H1 (cell line): ENCODE results near the gene CSNK1D. TPM values are rescaled to one million over a fixed set of nuclear protein-coding genes. Genes with fewer than 3 reads are reported as not detected.

Experiments used
- CTCF ChIA-PET: fragments of 300-600 bp; sonication (Branson Sonifier 250); formaldehyde crosslinking; loops from one replicate; lab custom pipeline; 2021; ENCODE audit not compliant: partially characterized antibody; lab: Charles Lee
- POLR2A ChIA-PET: fragments of 300-600 bp; sonication (Branson Sonifier 250); formaldehyde crosslinking; loops from one replicate; lab custom pipeline; 2021; ENCODE audit warnings: inconsistent platforms; ENCODE audit not compliant: partially characterized antibody; lab: Charles Lee
- DNase-seq, 2 experiments: peaks; one replicate each; pipeline versions ENCODE4 v3.0.0 to v3.0.0-alpha.2; 2010 to 2022; ENCODE audit warnings: low spot score in 2 of 2, low read depth in 1 of 2, mixed read lengths in 1 of 2
- FAIRE-seq: peaks from 2 replicates; lab custom pipeline; 2011; peaks lifted over from hg19 to GRCh38; lab: Jason Lieb, UNC
- H2AFZ ChIP-seq: 2 replicates; pipeline ENCODE4 v1.8.1; 2012; ENCODE audit warnings: low read length, inconsistent platforms
- H2AK5ac ChIP-seq: 2 replicates; pipeline ENCODE4 v1.6.1; 2013; ENCODE audit warnings: low read depth, low read length
- H2BK120ac ChIP-seq: replicated peaks from 2 replicates; pipeline ENCODE3; 2013; ENCODE audit warnings: low read depth, low read length, inconsistent platforms
- H2BK12ac ChIP-seq: 2 replicates; pipeline ENCODE4 v1.6.1; 2013; ENCODE audit warnings: low read depth, low read length
- H2BK15ac ChIP-seq: 2 replicates; pipeline ENCODE4 v1.6.1; 2013; ENCODE audit warnings: low read length
- H2BK20ac ChIP-seq: 2 replicates; pipeline ENCODE4 v1.6.1; 2013; ENCODE audit warnings: low read length
- H2BK5ac ChIP-seq: 2 replicates; pipeline ENCODE4 v1.6.1; 2013; ENCODE audit warnings: low read depth, low read length
- H3K14ac ChIP-seq: 2 replicates; pipeline ENCODE4 v1.6.1; 2013; ENCODE audit warnings: inconsistent platforms; ENCODE audit not compliant: insufficient read length
- H3K18ac ChIP-seq: 2 replicates; pipeline ENCODE4 v1.6.1; 2013; ENCODE audit warnings: low read length; ENCODE audit errors: extremely low read depth
- H3K23ac ChIP-seq: 2 replicates; pipeline ENCODE4 v1.6.1; 2013; ENCODE audit warnings: inconsistent platforms; ENCODE audit not compliant: insufficient read length
- H3K23me2 ChIP-seq: 2 replicates; pipeline ENCODE4 v1.6.1; 2013; ENCODE audit warnings: low read depth, low read length
- H3K27ac ChIP-seq: 2 replicates; pipeline ENCODE4 v1.6.1; 2011; ENCODE audit warnings: low read depth, low read length, inconsistent platforms
- H3K27me3 ChIP-seq, 4 experiments: replicated peaks in 1 of 4; 1 replicate in 1 of 4; 2 replicates in 3 of 4; pipeline versions ENCODE4 v1.6.1 to v1.8.1; 2011 to 2013; ENCODE audit warnings: low read length in 3 of 4, mild to moderate bottlenecking in 3 of 4, inconsistent platforms in 2 of 4, mixed read lengths in 2 of 4, moderate library complexity in 1 of 4; ENCODE audit not compliant: control insufficient read depth in 3 of 4, insufficient read depth in 3 of 4; ENCODE audit errors: extremely low read depth in 1 of 4
- H3K36me3 ChIP-seq, 4 experiments: 2 replicates each; pipeline versions ENCODE4 v1.6.1 to v1.8.1; 2011 to 2013; ENCODE audit warnings: mild to moderate bottlenecking in 4 of 4, low read length in 3 of 4, moderate library complexity in 2 of 4, control low read depth in 1 of 4, inconsistent platforms in 1 of 4; ENCODE audit not compliant: insufficient read depth in 4 of 4, control insufficient read depth in 2 of 4
- H3K4ac ChIP-seq: replicated peaks from 2 replicates; pipeline ENCODE3; 2013; ENCODE audit warnings: low read length, low read depth, mixed read lengths, inconsistent platforms; ENCODE audit not compliant: insufficient read length
- H3K4me1 ChIP-seq, 4 experiments: replicated peaks in 1 of 4; 1 replicate in 1 of 4; 2 replicates in 3 of 4; pipeline versions ENCODE4 v1.6.1 to v1.8.1; 2011 to 2013; ENCODE audit warnings: low read length in 3 of 4, inconsistent platforms in 2 of 4, mixed read lengths in 1 of 4; ENCODE audit not compliant: insufficient read depth in 4 of 4, control insufficient read depth in 3 of 4
- H3K4me2 ChIP-seq, 2 experiments: 2 replicates each; pipeline versions ENCODE4 v1.6.1 to v1.8.1; 2011 to 2013; ENCODE audit warnings: low read depth in 2 of 2, low read length in 2 of 2, control low read depth in 1 of 2, inconsistent platforms in 1 of 2, mild to moderate bottlenecking in 1 of 2; ENCODE audit not compliant: insufficient read depth in 1 of 2
- H3K4me3 ChIP-seq, 4 experiments: fragments of 200-600, 300-600 bp in 1 of 4; sonication (generic), shearing (Covaris generic), sonication (Bioruptor Twin) in 1 of 4; 2 replicates each; pipeline versions ENCODE4 v1.5.1 to v1.8.1; 2011 to 2016; ENCODE audit warnings: low read length in 4 of 4, low read depth in 3 of 4, control low read depth in 2 of 4, inconsistent platforms in 2 of 4, mild to moderate bottlenecking in 2 of 4, mixed read lengths in 1 of 4, moderate library complexity in 1 of 4; ENCODE audit not compliant: insufficient read depth in 2 of 4; ENCODE audit errors: extremely low read depth in 1 of 4
- H3K56ac ChIP-seq: replicated peaks from 2 replicates; pipeline ENCODE3; 2013; ENCODE audit warnings: low read depth, mild to moderate bottlenecking, mixed read lengths, low read length, inconsistent platforms; ENCODE audit not compliant: insufficient read length
- H3K79me1 ChIP-seq: 2 replicates; pipeline ENCODE4 v1.6.1; 2013; ENCODE audit warnings: low read depth, low read length, control low read depth
- H3K79me2 ChIP-seq, 2 experiments: 2 replicates each; pipeline versions ENCODE4 v1.6.1 to v1.8.1; 2012 to 2013; ENCODE audit warnings: low read length in 2 of 2, mild to moderate bottlenecking in 2 of 2, inconsistent platforms in 1 of 2; ENCODE audit not compliant: insufficient read depth in 2 of 2, control insufficient read depth in 1 of 2
- H3K9ac ChIP-seq, 4 experiments: replicated peaks in 1 of 4; 1 replicate in 1 of 4; 2 replicates in 3 of 4; pipeline versions ENCODE4 v1.6.1 to v1.8.1; 2011 to 2013; ENCODE audit warnings: low read depth in 3 of 4, low read length in 3 of 4, control low read depth in 2 of 4, mild to moderate bottlenecking in 2 of 4, moderate library complexity in 2 of 4, inconsistent platforms in 1 of 4; ENCODE audit errors: extremely low read depth in 1 of 4
- H3K9me3 ChIP-seq, 2 experiments: 2 replicates each; pipeline versions ENCODE4 v1.6.1 to v1.8.1; 2012 to 2013; ENCODE audit warnings: mild to moderate bottlenecking in 2 of 2, moderate library complexity in 2 of 2, control low read depth in 1 of 2, inconsistent platforms in 1 of 2, low read depth in 1 of 2, low read length in 1 of 2, mixed read lengths in 1 of 2; ENCODE audit not compliant: insufficient read depth in 2 of 2
- H4K20me1 ChIP-seq, 2 experiments: replicated peaks in 1 of 2; 2 replicates each; pipeline versions ENCODE3 to v1.8.1; 2011 to 2013; ENCODE audit warnings: inconsistent platforms in 2 of 2, low read length in 2 of 2, mild to moderate bottlenecking in 1 of 2; ENCODE audit not compliant: insufficient read depth in 2 of 2, control insufficient read depth in 1 of 2
- H4K5ac ChIP-seq: 2 replicates; pipeline ENCODE4 v1.6.1; 2013; ENCODE audit warnings: low read length, low read depth, mixed read lengths, inconsistent platforms; ENCODE audit not compliant: insufficient read length
- H4K8ac ChIP-seq: 2 replicates; pipeline ENCODE4 v1.8.0; 2013; ENCODE audit warnings: mild to moderate bottlenecking, moderate library complexity, low read length, inconsistent platforms; ENCODE audit not compliant: insufficient read depth; ENCODE audit errors: extremely low read depth
- H4K91ac ChIP-seq: replicated peaks from 2 replicates; pipeline ENCODE3; 2013; ENCODE audit warnings: low read length, mixed read lengths, inconsistent platforms; ENCODE audit not compliant: insufficient read length
- ATF2 ChIP-seq: IDR thresholded peaks from 2 replicates; pipeline ENCODE4 v1.6.1; 2012; ENCODE audit warnings: low read length, inconsistent platforms
- BCL11A ChIP-seq, 2 experiments: IDR thresholded peaks; one replicate each; pipeline ENCODE4 v1.6.1; 2011; ENCODE audit warnings: low read depth in 2 of 2, low read length in 2 of 2, mild to moderate bottlenecking in 2 of 2
- CBX8 ChIP-seq: fragments of 300-800, 300-1000 bp; sonication (generic); IDR thresholded peaks from 2 replicates; pipeline ENCODE4 v1.7.1; 2016; ENCODE audit warnings: low read depth, low read length, borderline replicate concordance
- CTCF ChIP-seq, 3 experiments: IDR thresholded peaks; 1 replicate in 2 of 3; 2 replicates in 1 of 3; pipeline versions ENCODE4 v1.5.1 to v1.6.1; 2011; ENCODE audit warnings: low read length in 3 of 3, mild to moderate bottlenecking in 3 of 3, inconsistent platforms in 2 of 3, low read depth in 1 of 3, moderate library complexity in 1 of 3; ENCODE audit not compliant: insufficient read depth in 1 of 3; ENCODE audit errors: control extremely low read depth in 1 of 3
- EP300 ChIP-seq, 2 experiments: IDR thresholded peaks; 1 replicate in 1 of 2; 2 replicates in 1 of 2; pipeline ENCODE4 v1.6.1; 2011 to 2012; ENCODE audit warnings: low read depth in 2 of 2, low read length in 2 of 2, mild to moderate bottlenecking in 2 of 2, borderline replicate concordance in 1 of 2, inconsistent platforms in 1 of 2, moderate library complexity in 1 of 2
- PHF8 ChIP-seq: fragments of 200-600 bp; sonication (generic); conservative IDR thresholded peaks from 2 replicates; pipeline ENCODE4 v1.7.1; 2012; ENCODE audit warnings: low read depth, mild to moderate bottlenecking, inconsistent platforms, low read length, moderate library complexity
- SIX5 ChIP-seq: IDR thresholded peaks from 2 replicates; pipeline ENCODE4 v1.6.1; 2011; ENCODE audit warnings: mild to moderate bottlenecking, low read depth, low read length
- SP1 ChIP-seq: IDR thresholded peaks from 2 replicates; pipeline ENCODE4 v1.6.1; 2011; ENCODE audit warnings: low read depth, low read length
- TAF1 ChIP-seq: IDR thresholded peaks from 2 replicates; pipeline ENCODE4 v1.6.1; 2011; ENCODE audit warnings: mild to moderate bottlenecking, low read depth, low read length
- WGBS, 2 experiments: shearing (Covaris generic) in 1 of 2; methylation state at CpG; one replicate each; pipeline versions ENCODE4 v1.1.6 to v1.1.7; 2013 to 2015; ENCODE audit warnings: low lambda C conversion rate in 2 of 2, mixed read lengths in 2 of 2, inconsistent platforms in 1 of 2, low coverage in 1 of 2, missing lambda C conversion rate in 1 of 2; ENCODE audit not compliant: insufficient replicate concordance in 2 of 2, insufficient coverage in 1 of 2, insufficient read length in 1 of 2; ENCODE audit errors: extremely low coverage in 1 of 2, missing lambda C conversion rate in 1 of 2; 5-methylcytosine and 5-hydroxymethylcytosine counted together
- polyA plus RNA-seq, 7 experiments: library from polyadenylated mRNA; depleted of rRNA in 3 of 7; stranded (reverse) in 5 of 7; unstranded in 2 of 7; fragments of >200 nt in 5 of 7; fragments of 200-250 nt in 2 of 7; gene quantifications; 1 replicate in 5 of 7; 2 replicates in 1 of 7; 4 replicates in 1 of 7; pipeline versions ENCODE4 v1.2.1 to v1.2.3, GENCODE V29; 2011 to 2013; ENCODE audit warnings: missing spikeins in 2 of 7, mixed read lengths in 2 of 7
- total RNA-seq: library from RNA; stranded (reverse); fragmentation: NEBNext Ultra II Directional; extraction: Animal tissue kit (Norgen Biotek cat#: 25700); gene quantifications from 2 replicates; pipeline ENCODE4 v1.2.1, GENCODE V29; 2021

Gene CSNK1D
- total and polyA plus RNA-seq, 2 of the 8 experiments (the other 6 are each of a cell fraction or from before 2014, with no cell fraction given), result 73.5 to 103 TPM

- H3K36me3 ChIP-seq, result peaks cover 35 to 81% (median 63%) of the 10 kb centered on the region in 4 experiments
- no peak overlapping the region for H3K4ac ChIP-seq
- H4K20me1 ChIP-seq, result peaks cover 42 to 61% of the 10 kb centered on the region in 2 experiments
- CTCF ChIA-PET, result interaction anchor here (1.2 kb wide), 1 partner anchor 18 kb away, joined by 3 read pairs; no protein-coding TSS in a partner anchor
- no peaks in the 10 kb centered on the region for H3K23me2 ChIP-seq
- H3K23ac ChIP-seq, result no peak overlapping the region
- no peak overlapping the region for H2BK12ac ChIP-seq
- DNase-seq (no peak), FAIRE-seq (no peak)
- H2AFZ ChIP-seq, result no peak overlapping the region
- H2BK15ac ChIP-seq, result no peak overlapping the region
- H3K4me3 ChIP-seq, result no peak overlapping the region
- H3K18ac ChIP-seq, result no peak overlapping the region
- peaks cover 0 to 4% of the 10 kb centered on the region in 2 experiments; a peak in 1 of 4 replicates for H3K9me3 ChIP-seq
- no peak overlapping the region for H2BK120ac ChIP-seq
- H3K14ac ChIP-seq, result no peak overlapping the region
- POLR2A ChIA-PET, result interaction anchor here (1.1 to 1.8 kb wide), 5 partner anchors 9 to 29 kb away, joined by 3 to 9 read pairs (median 4); partner anchors contain the start of gene CSNK1D
- H3K56ac ChIP-seq, result no peak overlapping the region
- H4K8ac ChIP-seq, result no peak overlapping the region; the same call in 1 of the 2 replicates
- peaks cover 46% of the 10 kb centered on the region for H3K79me1 ChIP-seq
- peaks cover 21 to 92% of the 10 kb centered on the region in 2 experiments for H3K79me2 ChIP-seq
- H4K5ac ChIP-seq, result no peak overlapping the region
- no peak overlapping the region for H3K9ac ChIP-seq
- no peak overlapping the region for H4K91ac ChIP-seq
- peaks cover 0 to 5% (median 2%) of the 10 kb centered on the region in 4 experiments; a peak in 1 of 7 replicates for H3K4me1 ChIP-seq
- WGBS, 2 experiments, result 89% methylated on average over 9 of the region's 9 CpGs; no CpG with 5 or more reads in 1 of the 2 experiments
- no peak overlapping the region for H2AK5ac ChIP-seq
- no peaks in the 10 kb centered on the region for H3K27me3 ChIP-seq
- no peak overlapping the region for H2BK20ac ChIP-seq
- H3K4me2 ChIP-seq, result no peak overlapping the region
- H2BK5ac ChIP-seq, result no peak overlapping the region
- H3K27ac ChIP-seq, result no peak overlapping the region
- no peak for TF ChIP-seq EP300 (IDR thresholded peaks at IDR 0.05; ENCODE audit: borderline replicate concordance in 1 of 2, low read depth in 2 of 2, low read length in 2 of 2)
- no peak for TF ChIP-seq SP1
- TF ChIP-seq ATF2, result no peak
- no peak for TF ChIP-seq SIX5
- no peak for TF ChIP-seq TAF1
- no peak for TF ChIP-seq BCL11A (IDR thresholded peaks at IDR 0.05; ENCODE audit: low read depth in 2 of 2, low read length in 2 of 2)
- no peak for TF ChIP-seq CTCF (IDR thresholded peaks at IDR 0.05; ENCODE audit: control extremely low read depth in 1 of 3, insufficient read depth in 1 of 3, low read depth in 1 of 3, low read length in 3 of 3)
- TF ChIP-seq PHF8, result no peak
- no peak for TF ChIP-seq CBX8
Measured at GRCh38 chr17:82263641-82264040, 9.9 kb downstream of the CSNK1D start.
